Ovary (tissue), 3 donors: ENCODE results near the gene TMPRSS5.

Experiments
- CTCF ChIP-seq, 3 donors: fragments of 450-650 bp in 2 of 3; fragments of 200-600 bp in 1 of 3; IDR thresholded peaks; one replicate each; pipeline versions ENCODE4 v1.5.1 to v1.8.0; 2016 to 2022; ENCODE audit warnings: antibody characterized with exemption in 3 of 3, mild to moderate bottlenecking in 1 of 3
- EP300 ChIP-seq: sonication (generic); formaldehyde crosslinking; IDR thresholded peaks from one replicate; pipeline ENCODE4 v1.6.1; 2017; ENCODE audit warnings: antibody characterized with exemption
- donor health status: DM: no; HTN: no; CAD: no.

GRCh38 chr11:113681282-113681681, 24.8 kb downstream of the TMPRSS5 start:
- TF ChIP-seq CTCF (IDR thresholded peaks at IDR 0.05) (no peak), EP300 (no peak)
